Upper lobe of left lung (tissue), 6 donors: ENCODE results near the gene SH2D4B. TPM values are rescaled to one million over a fixed set of nuclear protein-coding genes. Genes with fewer than 3 reads are reported as not detected.

Experiments used
- ATAC-seq, 2 donors: fragments of 200-7000 bp; cut with Tn5 transposase; one replicate each; pipeline ENCODE4 v1.9.1; 2022; ENCODE audit warnings: mild to moderate bottlenecking in 2 of 2, moderate library complexity in 2 of 2; ENCODE audit not compliant: low FRiP score in 2 of 2
- DNase-seq, 2 donors: peaks; one replicate each; pipeline ENCODE4 v3.0.0-alpha.2; 2019 to 2020
- H3K27ac ChIP-seq, 4 donors: fragments of 200-600 bp; sonication (generic); one replicate each; pipeline ENCODE4 v1.5.1; 2016 to 2019
- H3K27me3 ChIP-seq, 4 donors: fragments of 200-600 bp; sonication (generic); one replicate each; pipeline ENCODE4 v1.5.1; 2017 to 2019
- H3K36me3 ChIP-seq, 4 donors: fragments of 200-600 bp; sonication (generic); one replicate each; pipeline ENCODE4 v1.5.1; 2016 to 2019
- H3K4me1 ChIP-seq, 4 donors: fragments of 200-600 bp; sonication (generic); one replicate each; pipeline ENCODE4 v1.5.1; 2018 to 2019
- H3K4me3 ChIP-seq, 4 donors: fragments of 200-600 bp; sonication (generic); one replicate each; pipeline ENCODE4 v1.5.1; 2017 to 2019; ENCODE audit warnings: mild to moderate bottlenecking in 2 of 4, moderate library complexity in 1 of 4
- H3K9me3 ChIP-seq, 4 donors: fragments of 200-600 bp; sonication (generic); one replicate each; pipeline ENCODE4 v1.5.1; 2018 to 2019
- CTCF ChIP-seq, 6 experiments: fragments of 450-650 bp in 4 of 6; fragments of 200-600 bp in 2 of 6; sonication (generic) in 2 of 6; IDR thresholded peaks; one replicate each; pipeline ENCODE4 v1.5.1; 2016 to 2019; ENCODE audit warnings: antibody characterized with exemption in 6 of 6
- EP300 ChIP-seq, 4 donors: sonication (generic); formaldehyde crosslinking; IDR thresholded peaks; one replicate each; pipeline ENCODE4 v1.5.1; 2017; ENCODE audit warnings: antibody characterized with exemption in 4 of 4, control low read depth in 2 of 4
- POLR2A ChIP-seq, 4 donors: fragments of 450-650 bp; IDR thresholded peaks; one replicate each; pipeline ENCODE4 v1.5.1; 2016 to 2017; ENCODE audit warnings: antibody characterized with exemption in 4 of 4, mild to moderate bottlenecking in 2 of 4
- POLR2AphosphoS5 ChIP-seq, 2 donors: sonication (generic); formaldehyde crosslinking; IDR thresholded peaks; one replicate each; pipeline ENCODE4 v1.5.1; 2017; ENCODE audit warnings: antibody characterized with exemption in 2 of 2
- WGBS, 2 donors: methylation state at CpG; one replicate each; pipeline ENCODE4 v1.1.5; 2017 to 2018; 5-methylcytosine and 5-hydroxymethylcytosine counted together
- total RNA-seq, 6 donors: library from RNA; depleted of rRNA in 4 of 6; stranded (reverse); fragments of >200 nt in 4 of 6; gene quantifications; one replicate each; pipeline versions ENCODE4 v1.1.0 to v1.2.1, GENCODE V29; 2016 to 2021
- donor health status: DM: no; HTN: no; CAD: no; lungs with moderate emphysema.
- donor health status: DM: no; HTN: yes; CAD: no; lungs with severe emphysema.

The SH2D4B gene
- total RNA-seq, 6 donors from 2014 or later = 0.15 to 1.0 (median 0.55) TPM; not detected in 1

- no peak for TF ChIP-seq POLR2AphosphoS5 (IDR thresholded peaks at IDR 0.05)
- no peak for ATAC-seq
These were observed 71.0 kb downstream of the SH2D4B start for GRCh38 chr10:80608706-80609105.

GRCh38 chr10:80609331-80609730 lies 71.6 kb downstream of the SH2D4B start:
- 88 to 90% methylated on average over 10 to 11 of the region's 11 CpGs for WGBS, 2 donors
- DNase-seq (no peak), ATAC-seq (no peak)
- H3K4me1 ChIP-seq = no peaks in the 10 kb centered on the region
- no peak overlapping the region for H3K4me3 ChIP-seq
- no peaks in the 10 kb centered on the region for H3K27me3 ChIP-seq
- no peak overlapping the region for H3K27ac ChIP-seq
- no peaks in the 10 kb centered on the region for H3K9me3 ChIP-seq
- no peaks in the 10 kb centered on the region for H3K36me3 ChIP-seq
- TF ChIP-seq EP300 (IDR thresholded peaks at IDR 0.05) = no peak
- TF ChIP-seq CTCF (IDR thresholded peaks at IDR 0.05) = no peak
- TF ChIP-seq POLR2AphosphoS5 (IDR thresholded peaks at IDR 0.05) = no peak
- TF ChIP-seq POLR2A (IDR thresholded peaks at IDR 0.05) = no peak

More at GRCh38 chr10:80608706-80609105, 71.0 kb downstream of the SH2D4B start:
- Histone ChIP-seq H3K27ac (no peak overlapping the region), H3K36me3 (no peaks in the 10 kb centered on the region), H3K27me3 (no peaks in the 10 kb centered on the region), H3K4me1 (no peaks in the 10 kb centered on the region), H3K4me3 (no peak overlapping the region), H3K9me3 (no peaks in the 10 kb centered on the region)
- no peak for DNase-seq
- WGBS, 2 donors = 68% methylated on average over 11 of the region's 11 CpGs

- no peaks in the 10 kb centered on the region for H3K27me3 ChIP-seq
- H3K36me3 ChIP-seq = no peaks in the 10 kb centered on the region
- ATAC-seq (no peak), DNase-seq (no peak)
- no peaks in the 10 kb centered on the region for H3K4me1 ChIP-seq
- H3K4me3 ChIP-seq = no peak overlapping the region
- TF ChIP-seq POLR2A (IDR thresholded peaks at IDR 0.05) (no peak), EP300 (IDR thresholded peaks at IDR 0.05) (no peak), CTCF (IDR thresholded peaks at IDR 0.05) (no peak), POLR2AphosphoS5 (IDR thresholded peaks at IDR 0.05) (no peak)
- H3K9me3 ChIP-seq = no peaks in the 10 kb centered on the region
- WGBS, 2 donors = 64 to 76% methylated on average over 6 of the region's 6 CpGs
- H3K27ac ChIP-seq = no peak overlapping the region
These were observed 73.9 kb downstream of the SH2D4B start for GRCh38 chr10:80611481-80612185.

GRCh38 chr10:80612261-80612660 lies 74.6 kb downstream of the SH2D4B start:
- WGBS, 2 donors = 56 to 77% methylated on average over 3 of the region's 3 CpGs
- no peak overlapping the region for H3K4me3 ChIP-seq
- no peak overlapping the region for H3K27ac ChIP-seq
- H3K36me3 ChIP-seq = no peaks in the 10 kb centered on the region
- no peaks in the 10 kb centered on the region for H3K4me1 ChIP-seq
- no peaks in the 10 kb centered on the region for H3K27me3 ChIP-seq
- no peak for TF ChIP-seq POLR2AphosphoS5 (IDR thresholded peaks at IDR 0.05)
- TF ChIP-seq POLR2A (IDR thresholded peaks at IDR 0.05) = no peak
- no peak for TF ChIP-seq EP300 (IDR thresholded peaks at IDR 0.05)
- no peak for TF ChIP-seq CTCF (IDR thresholded peaks at IDR 0.05)
- no peaks in the 10 kb centered on the region for H3K9me3 ChIP-seq
- DNase-seq (no peak), ATAC-seq (no peak)

GRCh38 chr10:80613466-80614170 lies 75.9 kb downstream of the SH2D4B start:
- Histone ChIP-seq H3K4me3 (no peak overlapping the region), H3K9me3 (no peaks in the 10 kb centered on the region), H3K27me3 (no peaks in the 10 kb centered on the region), H3K36me3 (no peaks in the 10 kb centered on the region), H3K4me1 (no peaks in the 10 kb centered on the region), H3K27ac (no peak overlapping the region)
- TF ChIP-seq POLR2A (IDR thresholded peaks at IDR 0.05) = no peak
- TF ChIP-seq EP300 (IDR thresholded peaks at IDR 0.05) = no peak
- no peak for TF ChIP-seq CTCF (IDR thresholded peaks at IDR 0.05)
- DNase-seq (no peak), ATAC-seq (no peak)
- WGBS, 2 donors = 58 to 73% methylated on average over 8 of the region's 8 CpGs
